CD14-positive monocyte (primary cell): ENCODE measurements around the gene SLCO3A1. TPM values are rescaled to one million over a fixed set of nuclear protein-coding genes. Genes with fewer than 3 reads are reported as not detected.

Source experiments
- DNase-seq, 3 donors: peaks; one replicate each; pipeline ENCODE4 v3.0.0-alpha.2; 2011 to 2022
- H2AFZ ChIP-seq: 2 replicates; pipeline ENCODE4 v1.6.0; 2012; ENCODE audit warnings: mild to moderate bottlenecking, low read depth, low read length, inconsistent platforms; ENCODE audit not compliant: insufficient read depth, poor library complexity, severe bottlenecking
- H3K27ac ChIP-seq, 2 donors: 1 replicate in 1 of 2; 2 replicates in 1 of 2; pipeline ENCODE4 v1.5.1; 2012 to 2013; ENCODE audit warnings: low read length in 2 of 2, control low read depth in 1 of 2, inconsistent platforms in 1 of 2, low read depth in 1 of 2, mild to moderate bottlenecking in 1 of 2
- H3K27me3 ChIP-seq, 2 donors: one replicate each; pipeline versions ENCODE4 v1.6.0 to v1.6.1; 2011 to 2013; ENCODE audit warnings: low read length in 2 of 2; ENCODE audit not compliant: control insufficient read depth in 2 of 2, insufficient read depth in 2 of 2
- H3K36me3 ChIP-seq, 2 donors: replicated peaks in 1 of 2; 1 replicate in 1 of 2; 2 replicates in 1 of 2; pipeline versions ENCODE4 v1.5.1 to v1.6.1; 2012 to 2013; ENCODE audit warnings: low read length in 2 of 2, control low read depth in 1 of 2, inconsistent platforms in 1 of 2, mild to moderate bottlenecking in 1 of 2; ENCODE audit not compliant: insufficient read depth in 2 of 2, control insufficient read depth in 1 of 2
- H3K4me1 ChIP-seq, 2 donors: 1 replicate in 1 of 2; 2 replicates in 1 of 2; pipeline versions ENCODE4 v1.5.1 to v1.6.1; 2012 to 2013; ENCODE audit warnings: low read length in 2 of 2, control low read depth in 1 of 2, inconsistent platforms in 1 of 2, mild to moderate bottlenecking in 1 of 2, moderate library complexity in 1 of 2; ENCODE audit not compliant: insufficient read depth in 2 of 2, control insufficient read depth in 1 of 2
- H3K4me2 ChIP-seq: replicated peaks from 2 replicates; pipeline ENCODE3; 2012; ENCODE audit warnings: low read length, moderate library complexity, mild to moderate bottlenecking; ENCODE audit not compliant: poor library complexity, severe bottlenecking; ENCODE audit errors: extremely low read depth
- H3K4me3 ChIP-seq, 3 experiments: fragments of 200-600 bp in 1 of 3; sonication (generic) in 1 of 3; replicated peaks in 1 of 3; 1 replicate in 2 of 3; 2 replicates in 1 of 3; pipeline ENCODE4 v1.5.1; 2011 to 2013; ENCODE audit warnings: low read length in 3 of 3, mild to moderate bottlenecking in 3 of 3, control low read depth in 2 of 3, low read depth in 2 of 3, inconsistent platforms in 1 of 3, moderate library complexity in 1 of 3
- H3K79me2 ChIP-seq: 2 replicates; pipeline ENCODE4 v1.6.0; 2012; ENCODE audit warnings: mild to moderate bottlenecking, control low read depth, inconsistent platforms, low read length, moderate library complexity; ENCODE audit not compliant: insufficient read depth
- H3K9ac ChIP-seq: 2 replicates; pipeline ENCODE4 v1.6.0; 2017; ENCODE audit warnings: low read length, mild to moderate bottlenecking; ENCODE audit not compliant: insufficient read depth, poor library complexity, severe bottlenecking
- H3K9me3 ChIP-seq, 2 donors: replicated peaks in 1 of 2; 1 replicate in 1 of 2; 2 replicates in 1 of 2; pipeline versions ENCODE4 v1.5.1 to v1.6.1; 2012 to 2013; ENCODE audit warnings: low read length in 2 of 2, control low read depth in 1 of 2; ENCODE audit not compliant: control insufficient read depth in 1 of 2, insufficient read depth in 1 of 2
- H4K20me1 ChIP-seq: 2 replicates; pipeline ENCODE4 v1.6.0; 2012; ENCODE audit warnings: mild to moderate bottlenecking, low read length, control low read depth, moderate library complexity; ENCODE audit not compliant: insufficient read depth
- H3K27ac Mint-ChIP-seq, 7 donors: one replicate each; pipeline ENCODE4 v1.8.0; 2020; ENCODE audit warnings: mild to moderate bottlenecking in 7 of 7, mixed read lengths in 7 of 7, moderate library complexity in 6 of 7, inconsistent platforms in 2 of 7
- H3K27me3 Mint-ChIP-seq, 3 donors: one replicate each; pipeline ENCODE4 v1.8.0; 2021 to 2022; ENCODE audit warnings: low read depth in 3 of 3, mild to moderate bottlenecking in 3 of 3, mixed read lengths in 3 of 3, moderate library complexity in 3 of 3, inconsistent platforms in 1 of 3
- H3K36me3 Mint-ChIP-seq, 2 donors: one replicate each; pipeline ENCODE4 v1.8.0; 2020; ENCODE audit warnings: mixed read lengths in 2 of 2, inconsistent platforms in 1 of 2, mild to moderate bottlenecking in 1 of 2
- H3K4me1 Mint-ChIP-seq: one replicate; pipeline ENCODE4 v1.8.0; 2020; ENCODE audit warnings: mild to moderate bottlenecking, mixed read lengths
- H3K4me3 Mint-ChIP-seq, 2 donors: one replicate each; pipeline ENCODE4 v1.8.0; 2020; ENCODE audit warnings: mild to moderate bottlenecking in 2 of 2, mixed read lengths in 2 of 2, moderate library complexity in 1 of 2
- H3K9me3 Mint-ChIP-seq, 7 donors: one replicate each; pipeline ENCODE4 v1.8.0; 2020 to 2022; ENCODE audit warnings: mixed read lengths in 7 of 7, mild to moderate bottlenecking in 6 of 7, moderate library complexity in 6 of 7, inconsistent platforms in 2 of 7
- CTCF ChIP-seq: fragments of 200-600 bp; IDR thresholded peaks from one replicate; pipeline ENCODE4 v1.8.0; 2022; ENCODE audit warnings: antibody characterized with exemption, mild to moderate bottlenecking
- WGBS: methylation state at CpG from one replicate; pipeline ENCODE4 v1.1.5; 2013; ENCODE audit warnings: missing lambda C conversion rate; ENCODE audit not compliant: insufficient coverage; 5-methylcytosine and 5-hydroxymethylcytosine counted together
- intact Hi-C, 2 donors: fragments of 100-400 bp; cut with micrococcal nuclease; formaldehyde crosslinking; loops; one replicate each; pipeline versions ENCODE4 v1.15.0 to v1.15.1; 2023
- polyA plus RNA-seq, 3 donors: library from polyadenylated mRNA; depleted of rRNA in 1 of 3; unstranded in 2 of 3; stranded (reverse) in 1 of 3; fragments of 300-500 nt in 2 of 3; fragments of >200 nt in 1 of 3; fragmentation: Illumina TruSeq in 2 of 3; gene quantifications; 1 replicate in 2 of 3; 2 replicates in 1 of 3; pipeline ENCODE4 v1.2.3, GENCODE V29; 2012 to 2021

Gene SLCO3A1
- polyA plus RNA-seq, 3 donors, result 53.7 to 76.2 (median 62.8) TPM

DNA sequence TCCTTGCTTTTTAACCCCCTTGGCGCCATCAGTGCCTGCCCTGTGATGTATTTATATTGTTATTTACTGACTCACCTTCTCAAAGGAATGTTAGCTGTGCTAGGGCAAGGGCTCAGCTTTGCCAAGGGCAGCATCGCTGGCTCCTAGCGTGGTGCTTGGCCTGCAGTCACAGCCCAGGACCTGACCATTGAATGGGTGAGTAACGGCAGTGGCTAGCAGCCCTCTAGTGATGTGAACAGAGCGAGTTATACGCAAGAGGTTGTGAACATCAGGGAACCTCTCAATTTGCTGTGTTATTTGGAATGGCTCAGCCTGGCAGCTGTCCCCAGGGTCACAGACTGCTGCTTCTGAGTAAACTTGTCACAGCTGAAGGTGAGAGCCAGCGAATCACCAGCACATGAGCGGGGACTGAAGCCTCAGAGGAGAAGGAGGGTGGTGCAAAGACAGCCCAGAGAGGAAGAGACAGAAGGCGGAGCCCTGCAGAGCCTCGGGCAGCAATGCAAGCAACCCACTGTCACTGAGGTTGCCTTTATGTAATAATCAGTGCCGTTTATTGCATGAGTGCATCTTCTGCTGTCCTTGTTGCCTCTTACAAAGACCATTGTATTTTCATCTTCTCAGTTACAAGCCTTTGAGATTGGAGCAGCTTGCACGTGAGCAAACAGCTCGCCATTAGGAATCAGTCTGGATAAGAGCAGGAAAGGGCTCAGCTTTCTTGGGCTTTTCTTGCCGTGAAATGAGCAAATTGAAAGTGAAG, 158.3 kb downstream of the SLCO3A1 start:
- H3K4me2 ChIP-seq, result no peak overlapping the region
- H3K4me1 Mint-ChIP-seq, result peaks cover 32% of the 10 kb centered on the region

DNA sequence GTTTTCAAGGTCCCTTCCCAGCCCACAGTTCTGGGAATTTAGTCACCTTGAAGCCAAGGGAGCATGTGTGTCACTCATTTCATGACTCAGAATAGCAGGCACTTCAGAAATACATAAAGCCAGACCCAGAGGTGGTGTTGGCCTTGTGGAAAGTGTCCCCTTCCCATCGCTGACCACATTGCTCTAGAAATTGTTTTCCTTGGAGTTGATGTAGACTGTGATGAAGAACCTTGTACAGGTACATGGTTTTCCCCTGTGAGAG, 158.8 kb downstream of the SLCO3A1 start:
- Mint-ChIP-seq H3K9me3 (peaks cover 0 to 1% (median 0%) of the 10 kb centered on the region in 7 donors), H3K4me1 (peaks cover 31% of the 10 kb centered on the region), H3K27ac (no peak overlapping the region), H3K36me3 (no peaks in the 10 kb centered on the region), H3K4me3 (no peak overlapping the region), H3K27me3 (no peaks in the 10 kb centered on the region)
- H3K4me2 ChIP-seq, result no peak overlapping the region
- no peak overlapping the region for H3K9ac ChIP-seq
- no CpG with 5 or more reads among the region's 1 CpG for WGBS
- intact Hi-C loops, result no loop called here
- TF ChIP-seq CTCF, result no peak
- no peaks in the 10 kb centered on the region for H3K9me3 ChIP-seq
- no peak overlapping the region for H2AFZ ChIP-seq
- peaks cover 86% of the 10 kb centered on the region for H3K79me2 ChIP-seq
- peaks cover 3 to 9% of the 10 kb centered on the region in 2 donors for H3K4me1 ChIP-seq
- no peaks in the 10 kb centered on the region for H3K36me3 ChIP-seq
- H3K27me3 ChIP-seq, result no peaks in the 10 kb centered on the region
- peaks cover 99% of the 10 kb centered on the region for H4K20me1 ChIP-seq
- H3K27ac ChIP-seq, result peak overlapping the region in 1 of 2 donors; percentile 11
- H3K4me3 ChIP-seq, result no peak overlapping the region
- DNase-seq, result no peak

More for the DNA sequence above, 158.3 kb downstream of the SLCO3A1 start:
- Histone ChIP-seq H3K9ac (no peak overlapping the region), H3K27me3 (no peaks in the 10 kb centered on the region), H2AFZ (no peak overlapping the region), H3K79me2 (peaks cover 86% of the 10 kb centered on the region), H4K20me1 (peaks cover 99% of the 10 kb centered on the region), H3K4me1 (peaks cover 3 to 9% of the 10 kb centered on the region in 2 donors), H3K4me3 (no peak overlapping the region), H3K36me3 (no peaks in the 10 kb centered on the region), H3K9me3 (no peaks in the 10 kb centered on the region), H3K27ac (peak overlapping the region in 1 of 2 donors; percentile 11)
- peak overlapping the region in 4 of 7 donors; percentile 23 to 81 (median 68) for H3K27ac Mint-ChIP-seq
- H3K36me3 Mint-ChIP-seq, result no peaks in the 10 kb centered on the region
- intact Hi-C loops, result no loop called here
- DNase-seq, result peak in 1 of 3 donors; percentile 19
- peaks cover 0 to 1% (median 0%) of the 10 kb centered on the region in 7 donors for H3K9me3 Mint-ChIP-seq
- H3K27me3 Mint-ChIP-seq, result no peaks in the 10 kb centered on the region
- WGBS, result 88% methylated on average over 9 of the region's 14 CpGs
- H3K4me3 Mint-ChIP-seq, result no peak overlapping the region
- TF ChIP-seq CTCF, result no peak
